Gastrocnemius medialis (tissue), 4 donors: ENCODE data around the gene FBXO46.

Source experiments
- CTCF ChIP-seq, 5 experiments: fragments of 450-650 bp in 3 of 5; fragments of 200-600 bp in 2 of 5; sonication (generic) in 2 of 5; IDR thresholded peaks in 4 of 5; conservative IDR thresholded peaks in 1 of 5; 1 replicate in 4 of 5; 2 replicates in 1 of 5; pipeline ENCODE4 v1.5.1; 2016 to 2019; ENCODE audit warnings: antibody characterized with exemption in 5 of 5, mild to moderate bottlenecking in 3 of 5, moderate library complexity in 3 of 5
- POLR2A ChIP-seq, 2 donors: fragments of 450-650 bp; IDR thresholded peaks; one replicate each; pipeline ENCODE4 v1.6.1; 2017; ENCODE audit warnings: antibody characterized with exemption in 2 of 2, mild to moderate bottlenecking in 2 of 2, moderate library complexity in 2 of 2

GRCh38 chr19:45730368-45731288, at the start of gene FBXO46:
- TF ChIP-seq CTCF (IDR thresholded peaks at IDR 0.05 in 4 of 5, conservative IDR thresholded peaks at IDR 0.05 in 1 of 5) (no peak), POLR2A (IDR thresholded peaks at IDR 0.05) (peak; percentile 52 to 82)
